B cell (primary cell): ENCODE measurements around the gene MYOCD.

ENCODE experiments used
- CTCF ChIP-seq: fragments of 200-600 bp; IDR thresholded peaks from one replicate; pipeline ENCODE4 v1.8.0; 2022; ENCODE audit warnings: antibody characterized with exemption, mild to moderate bottlenecking
- EZH2 ChIP-seq: IDR thresholded peaks from 2 replicates; pipeline ENCODE4 v1.6.1; 2012; ENCODE audit warnings: borderline replicate concordance, low read depth, mild to moderate bottlenecking, moderate library complexity, low read length; ENCODE audit not compliant: insufficient read depth, poor library complexity, severe bottlenecking

GRCh38 chr17:12789481-12790248 lies 124.0 kb downstream of the MYOCD start, which contains the start of gene ARHGAP44:
- no peak for TF ChIP-seq CTCF
- TF ChIP-seq EZH2 = no peak
